Aortic smooth muscle cell (primary cell): ENCODE measurements around the gene APLN. TPM values are rescaled to one million over a fixed set of nuclear protein-coding genes. Genes with fewer than 3 reads are reported as not detected.

Source experiments
- total RNA-seq: library from RNA; depleted of rRNA; stranded (reverse); fragments of >200 nt; gene quantifications from 2 replicates; pipeline ENCODE4 v1.2.3, GENCODE V29; 2014

APLN gene, protein sequence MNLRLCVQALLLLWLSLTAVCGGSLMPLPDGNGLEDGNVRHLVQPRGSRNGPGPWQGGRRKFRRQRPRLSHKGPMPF
- 3.1 and 9.2 TPM in 2 replicates for total RNA-seq

DNA sequence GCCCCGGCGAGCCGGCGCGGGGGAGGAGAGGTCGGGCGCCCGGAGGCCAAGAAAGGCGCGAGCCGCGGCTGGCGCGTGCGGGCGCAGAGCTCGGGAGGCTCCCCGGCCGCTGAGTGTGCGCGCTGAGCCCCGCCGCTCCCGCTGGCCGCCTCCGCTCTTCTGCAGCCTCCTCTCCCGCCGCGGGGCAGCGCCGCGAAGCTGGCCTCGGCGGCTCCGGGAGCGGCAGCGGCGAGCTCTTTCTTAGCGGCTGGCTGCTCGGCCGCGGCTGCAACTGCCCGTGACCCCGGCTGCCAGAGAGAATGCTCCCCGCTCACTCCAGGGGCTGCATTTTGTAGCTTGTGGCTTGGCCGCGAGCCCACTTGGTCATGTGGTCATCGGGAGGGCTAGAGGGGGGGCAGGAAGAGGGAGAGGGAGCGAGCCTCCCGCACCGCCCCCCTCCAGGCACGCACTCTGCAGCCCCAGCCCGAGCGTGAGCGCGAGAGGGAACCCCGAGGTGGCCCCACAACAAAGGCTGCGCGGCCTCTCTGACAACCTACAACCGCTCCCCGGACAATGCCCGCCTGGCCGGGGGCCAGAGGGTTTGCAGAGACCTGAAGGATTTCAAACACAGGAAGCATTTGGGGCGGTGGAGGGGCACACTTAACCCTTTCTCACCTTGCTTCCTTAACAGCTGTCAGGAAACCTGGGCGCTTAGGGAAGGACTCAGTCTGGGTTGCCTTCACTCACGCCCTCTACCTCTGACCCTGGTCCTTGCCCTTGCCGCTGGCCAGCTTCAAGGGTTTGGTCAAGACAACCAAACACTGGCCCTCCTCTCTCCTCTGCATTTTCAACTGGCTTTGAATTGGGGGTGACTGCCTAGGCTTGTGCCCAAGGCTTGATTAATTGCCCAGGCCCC, at the start of gene APLN:
APLN (minus strand) TSS at position 305 of the 895 bp plus-strand sequence. CDS start 326 bp downstream, outside the sequence.

Other genes with a start within 250 kb of the APLN start
- gene SMARCA1, start 131.5 kb downstream of the APLN start, total RNA-seq: 59.8 and 78.5 TPM in 2 replicates
- 19.6 and 21.1 TPM in 2 replicates for gene OCRL, start 114.7 kb downstream of the APLN start, total RNA-seq
- gene XPNPEP2, start 84.0 kb upstream of the APLN start, total RNA-seq: not detected in 2 replicates
- gene SASH3, start 125.0 kb upstream of the APLN start, total RNA-seq: not detected in 2 replicates
- 12.9 and 17.6 TPM in 2 replicates for gene ZDHHC9, start 188.9 kb upstream of the APLN start, total RNA-seq